Activated CD4-positive, alpha-beta T cell treated with anti-CD3 and anti-CD28 coated beads, Interleukin-2, amount 50 U/mL, for 16 hours (primary cell): Measurements from ENCODE around the gene GNPAT.

Source experiments
- DNase-seq: peaks from one replicate; pipeline ENCODE4 v3.0.0-alpha.2; 2020

Gene GNPAT

DNA sequence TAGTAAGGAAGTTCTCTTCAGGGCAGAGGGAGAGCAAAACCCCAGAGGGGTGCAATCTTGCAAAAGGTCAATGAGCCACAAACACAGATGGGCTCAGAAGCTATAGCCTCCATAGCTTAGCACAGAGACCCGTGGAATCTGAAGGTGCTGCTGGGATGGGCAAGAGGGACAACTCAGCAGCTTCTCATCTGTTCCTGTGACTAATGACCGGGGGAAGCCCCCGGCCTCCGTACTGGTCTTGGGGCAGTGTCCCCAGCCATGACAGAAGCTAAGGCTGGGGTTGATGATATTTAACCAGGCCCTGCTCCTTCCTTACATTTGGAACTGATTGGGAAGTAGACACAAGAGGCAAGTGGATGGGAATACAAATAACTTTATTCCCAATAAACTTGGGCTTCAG lies 77.6 kb downstream of the GNPAT start:
- no peak for DNase-seq

DNA sequence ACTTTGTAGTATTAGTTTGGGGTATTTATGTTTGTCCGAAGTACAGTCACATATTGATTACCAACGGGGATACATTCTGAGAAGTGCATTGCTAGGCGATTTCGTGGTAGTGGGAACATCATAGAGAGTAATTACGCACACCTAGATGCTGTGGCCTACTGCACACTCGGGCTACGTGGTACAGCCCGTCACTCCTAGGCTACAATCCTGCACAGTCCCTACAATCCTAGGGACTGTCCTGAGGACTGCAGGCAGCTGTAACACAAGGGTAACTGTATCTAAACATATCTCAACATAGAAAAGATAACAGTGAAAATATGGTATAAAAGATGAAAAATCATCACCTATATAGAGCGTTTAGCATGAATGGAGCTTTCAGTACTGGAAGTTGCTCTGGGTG lies 78.1 kb downstream of the GNPAT start:
- no peak for DNase-seq

DNA sequence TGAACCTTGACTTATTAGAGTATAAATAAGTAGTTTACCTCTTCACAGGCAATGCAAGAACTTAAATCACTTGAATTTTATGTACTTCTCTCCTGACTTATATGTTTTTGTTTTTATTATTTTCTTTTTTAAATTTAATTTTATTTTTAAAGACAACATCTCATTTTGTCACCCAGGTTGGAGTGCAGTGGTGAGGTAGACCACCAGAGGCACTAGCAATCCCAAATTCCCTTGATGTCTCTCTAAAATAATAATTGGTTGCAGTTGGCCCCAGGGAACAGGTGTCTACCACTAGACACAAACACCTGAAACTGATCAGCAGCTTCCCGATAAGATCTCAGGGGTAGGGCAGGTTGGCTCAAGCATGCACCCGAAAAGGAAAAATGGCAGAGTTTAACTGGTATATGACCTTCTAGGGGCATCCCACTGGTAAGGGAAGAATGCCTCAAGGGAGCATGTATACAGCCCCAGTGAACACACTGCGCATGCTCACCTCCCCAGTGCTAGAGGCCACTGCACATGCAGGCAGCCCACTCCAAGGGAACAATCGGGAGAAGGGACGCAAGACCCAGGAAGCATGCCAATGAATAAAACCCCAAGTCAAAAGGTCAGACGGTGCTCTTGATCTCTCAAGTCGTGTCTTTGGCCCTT lies 82.0 kb downstream of the GNPAT start:
- no peak for DNase-seq

DNA sequence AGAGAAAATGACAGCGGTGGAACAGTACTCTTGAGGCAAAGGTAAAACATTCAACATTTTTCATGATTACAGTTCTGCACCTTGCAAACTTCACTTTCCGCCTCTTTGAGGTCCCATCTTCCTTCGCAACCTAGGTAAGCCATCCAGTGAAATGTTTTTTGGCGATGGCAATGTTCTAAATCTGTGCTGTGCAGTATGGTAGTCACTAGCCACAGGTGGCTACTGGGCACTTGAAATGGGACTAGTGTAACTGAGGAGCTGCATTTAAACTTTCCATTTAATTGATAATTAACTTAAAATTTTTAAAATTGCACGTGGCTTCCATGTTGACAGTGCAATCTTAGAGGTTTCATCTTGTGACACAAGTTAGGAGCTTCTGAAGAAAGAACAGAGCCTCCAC lies 83.6 kb downstream of the GNPAT start:
- DNase-seq = no peak

DNA sequence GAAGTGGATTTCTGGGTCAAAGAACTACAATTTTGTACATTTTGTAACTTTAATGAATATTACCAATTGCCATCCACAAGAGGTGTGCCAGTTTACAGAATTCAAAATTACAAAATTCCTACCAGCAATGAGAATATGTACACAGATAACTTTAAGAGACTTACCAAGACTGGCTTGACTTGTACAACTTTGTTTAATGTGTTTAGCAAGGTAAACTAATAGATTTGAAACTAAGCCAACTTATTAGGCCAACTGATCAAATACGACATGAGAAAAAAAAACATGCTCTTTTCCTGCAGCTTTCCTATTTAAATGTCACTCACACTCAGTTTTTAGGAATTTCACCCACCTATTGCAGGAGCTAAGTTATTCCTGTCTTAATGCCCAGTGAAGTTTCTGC lies 85.2 kb downstream of the GNPAT start:
- DNase-seq = no peak
